Suppressor macrophage treated with lipopolysaccharide for 4 hours (primary cell): ENCODE measurements around the gene STX18.

ENCODE experiments used
- DNase-seq: peaks from one replicate; pipeline ENCODE4 v3.0.0-alpha.2; 2020

Gene STX18

GRCh38 chr4:4374388-4375098 is 167.3 kb downstream of the STX18 start:
- DNase-seq = no peak
